Lower leg skin (tissue), 3 donors: ENCODE measurements around the gene RAPGEF5.

ENCODE experiments used
- POLR2A ChIP-seq, 2 donors: fragments of 450-650 bp; IDR thresholded peaks; one replicate each; pipeline ENCODE4 v1.6.1; 2016 to 2017; ENCODE audit warnings: antibody characterized with exemption in 2 of 2, mild to moderate bottlenecking in 1 of 2, moderate library complexity in 1 of 2
- TF ChIP-seq, protein P1 (sequence below), 3 donors: fragments of 450-650 bp; IDR thresholded peaks; one replicate each; pipeline ENCODE4 v1.5.1; 2016; ENCODE audit warnings: antibody characterized with exemption in 3 of 3, mild to moderate bottlenecking in 3 of 3, moderate library complexity in 2 of 3

DNA sequence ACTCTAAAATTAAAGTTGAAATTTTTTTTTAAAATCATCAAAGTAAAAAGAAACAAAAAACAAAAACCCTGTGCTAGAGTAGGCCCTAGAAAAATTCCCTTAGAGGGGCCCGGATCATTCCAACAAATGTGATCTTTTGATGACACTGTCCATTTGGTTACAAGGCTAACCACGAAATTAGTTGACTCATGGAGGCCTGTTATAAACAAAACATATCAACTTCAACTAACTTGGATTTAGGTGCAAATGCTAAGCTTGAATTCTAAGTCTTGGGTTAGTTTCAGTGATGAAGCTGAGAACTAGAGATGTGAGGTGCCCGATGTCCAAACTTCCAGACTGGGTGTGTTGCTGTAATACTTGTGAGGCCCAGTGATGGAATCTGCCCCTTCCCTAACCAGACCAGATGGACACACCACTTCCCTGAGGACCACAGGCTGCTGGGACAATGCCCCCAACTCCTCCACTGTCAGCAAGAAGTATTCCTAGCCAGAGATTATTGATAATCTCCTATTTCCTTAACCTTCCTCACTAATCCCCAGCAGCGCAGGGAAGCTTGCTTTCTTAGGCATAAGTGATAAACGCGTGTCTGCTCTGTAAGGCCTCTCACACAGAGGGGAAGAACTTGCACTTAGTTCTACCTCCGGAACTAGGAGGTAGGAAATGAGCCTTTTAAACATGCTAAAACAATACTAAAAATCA is 108.7 kb downstream of the RAPGEF5 start:
- TF ChIP-seq, protein P1, sequence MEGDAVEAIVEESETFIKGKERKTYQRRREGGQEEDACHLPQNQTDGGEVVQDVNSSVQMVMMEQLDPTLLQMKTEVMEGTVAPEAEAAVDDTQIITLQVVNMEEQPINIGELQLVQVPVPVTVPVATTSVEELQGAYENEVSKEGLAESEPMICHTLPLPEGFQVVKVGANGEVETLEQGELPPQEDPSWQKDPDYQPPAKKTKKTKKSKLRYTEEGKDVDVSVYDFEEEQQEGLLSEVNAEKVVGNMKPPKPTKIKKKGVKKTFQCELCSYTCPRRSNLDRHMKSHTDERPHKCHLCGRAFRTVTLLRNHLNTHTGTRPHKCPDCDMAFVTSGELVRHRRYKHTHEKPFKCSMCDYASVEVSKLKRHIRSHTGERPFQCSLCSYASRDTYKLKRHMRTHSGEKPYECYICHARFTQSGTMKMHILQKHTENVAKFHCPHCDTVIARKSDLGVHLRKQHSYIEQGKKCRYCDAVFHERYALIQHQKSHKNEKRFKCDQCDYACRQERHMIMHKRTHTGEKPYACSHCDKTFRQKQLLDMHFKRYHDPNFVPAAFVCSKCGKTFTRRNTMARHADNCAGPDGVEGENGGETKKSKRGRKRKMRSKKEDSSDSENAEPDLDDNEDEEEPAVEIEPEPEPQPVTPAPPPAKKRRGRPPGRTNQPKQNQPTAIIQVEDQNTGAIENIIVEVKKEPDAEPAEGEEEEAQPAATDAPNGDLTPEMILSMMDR (IDR thresholded peaks at IDR 0.05): no peak
- TF ChIP-seq POLR2A (IDR thresholded peaks at IDR 0.05): no peak
